PFSK-1 (cell line): Measurements from ENCODE around the gene CELF4.

Source experiments
- POLR2AphosphoS5 ChIP-seq: IDR thresholded peaks from 2 replicates; pipeline ENCODE4 v1.6.1; 2012; ENCODE audit warnings: low read depth, mild to moderate bottlenecking, control low read depth, low read length, moderate library complexity
- SIN3A ChIP-seq: IDR thresholded peaks from 2 replicates; pipeline ENCODE4 v1.6.1; 2012; ENCODE audit warnings: mild to moderate bottlenecking, low read length, moderate library complexity, borderline replicate concordance; ENCODE audit not compliant: insufficient read depth
- TAF1 ChIP-seq: IDR thresholded peaks from 2 replicates; pipeline ENCODE4 v1.6.1; 2012; ENCODE audit warnings: low read length, control low read depth, borderline replicate concordance; ENCODE audit not compliant: insufficient read depth

DNA sequence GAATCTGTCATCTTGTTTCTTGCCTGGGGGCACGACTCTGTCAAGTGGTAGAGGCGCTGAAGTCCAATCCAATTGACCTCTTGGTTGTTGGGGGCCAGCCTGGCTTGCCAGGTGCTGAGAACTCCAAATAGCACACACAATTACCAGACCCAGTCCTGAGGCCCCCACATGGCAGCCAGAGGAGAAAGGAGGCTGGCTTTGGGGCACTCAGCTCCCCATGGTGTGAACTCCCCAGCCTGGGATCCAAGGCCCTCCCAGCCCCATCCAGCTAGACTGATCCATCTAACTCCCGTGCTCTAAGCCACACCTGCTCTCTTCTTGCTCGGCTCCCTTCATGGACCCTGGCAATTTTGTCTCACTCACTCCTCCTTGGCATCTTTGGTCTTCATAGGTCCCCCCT, 170.0 kb downstream of the CELF4 start:
- TF ChIP-seq SIN3A (no peak), POLR2AphosphoS5 (no peak), TAF1 (no peak)
